Stimulated activated CD4-positive, alpha-beta T cell treated with anti-CD3 and anti-CD28 coated beads, Interleukin-4, amount 100 ng/mL, for 48 hours (primary cell): ENCODE results near the gene WDFY4.

Source experiments
- DNase-seq, 2 donors: peaks; one replicate each; pipeline ENCODE4 v3.0.0-alpha.2; 2020; ENCODE audit warnings: low read depth in 2 of 2

WDFY4 gene

DNA sequence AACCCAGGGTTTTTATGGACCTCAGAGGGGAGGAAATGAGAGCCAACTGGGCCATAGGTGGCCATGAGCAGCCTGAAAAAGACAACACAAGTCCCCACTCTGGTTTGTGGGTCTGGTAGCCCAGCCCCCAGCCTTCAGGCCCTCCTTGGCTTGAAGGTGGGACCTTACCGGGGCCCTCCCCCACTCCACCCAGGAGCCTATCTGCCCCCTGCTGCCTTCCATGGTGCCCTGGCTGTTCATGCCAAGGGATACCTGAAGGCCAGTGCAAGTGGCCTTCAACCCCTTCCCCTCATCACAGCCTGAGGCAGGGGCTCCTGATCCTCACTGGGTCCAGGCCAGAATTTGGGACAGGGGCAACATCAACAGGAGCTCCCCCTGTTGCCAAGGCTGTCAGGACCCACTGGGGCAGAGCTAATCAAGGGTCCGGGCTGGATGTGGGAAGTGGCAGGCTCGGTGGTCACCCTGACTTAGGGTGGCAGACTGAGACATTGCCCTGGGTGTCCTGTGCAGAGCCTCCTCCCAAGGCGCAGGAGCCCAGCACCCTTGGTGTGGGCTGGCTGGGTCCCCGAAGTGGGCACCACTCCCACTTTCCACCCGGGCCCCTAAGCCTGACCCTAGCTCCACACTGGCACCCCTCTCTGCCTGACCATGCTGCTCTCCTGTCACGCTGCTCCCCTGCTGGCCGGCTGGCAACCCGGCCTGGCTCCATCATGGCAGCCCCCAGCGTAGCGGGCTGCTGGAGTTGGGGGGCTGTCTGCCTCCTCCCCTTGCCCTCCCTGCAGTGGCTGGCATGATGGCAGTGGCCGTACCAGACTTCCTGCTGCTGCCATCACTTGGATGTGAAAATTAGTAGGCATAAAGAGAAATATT, 6.4 kb downstream of the WDFY4 start:
- no peak for DNase-seq

DNA sequence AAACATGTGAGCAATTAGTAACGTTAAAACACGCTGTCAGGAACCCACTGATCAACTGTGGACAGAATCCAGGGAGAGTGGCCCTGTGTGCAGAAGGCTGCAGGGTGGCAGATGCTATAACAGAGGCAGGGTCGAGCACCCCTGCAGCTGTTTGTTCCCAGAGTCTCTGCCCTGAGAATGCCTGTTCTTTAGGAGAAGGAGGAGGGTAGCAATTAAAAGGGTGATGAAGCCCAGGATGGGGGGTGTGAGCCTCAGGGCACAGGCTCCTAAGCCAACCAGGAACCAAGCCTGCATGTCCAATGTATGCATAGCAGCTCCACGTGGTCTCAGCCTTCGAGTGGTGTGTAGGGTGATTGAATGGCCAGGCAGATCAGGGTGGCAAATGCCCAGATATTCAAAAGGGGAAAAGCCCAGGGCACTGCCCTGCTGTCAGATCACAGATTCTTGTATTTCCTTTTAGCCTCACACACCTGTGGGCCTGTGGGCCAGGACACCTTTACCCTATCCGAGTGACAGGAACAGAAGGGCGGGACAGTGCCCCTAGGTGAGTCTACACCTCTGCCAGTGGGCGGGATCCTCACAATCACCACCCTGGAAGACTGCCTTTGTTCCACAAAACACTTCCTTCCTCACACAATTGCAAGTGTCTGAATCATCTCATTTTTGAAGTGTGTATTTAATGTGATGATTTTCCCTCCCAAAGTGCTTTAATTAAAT, 7.3 kb downstream of the WDFY4 start:
- DNase-seq, result no peak

DNA sequence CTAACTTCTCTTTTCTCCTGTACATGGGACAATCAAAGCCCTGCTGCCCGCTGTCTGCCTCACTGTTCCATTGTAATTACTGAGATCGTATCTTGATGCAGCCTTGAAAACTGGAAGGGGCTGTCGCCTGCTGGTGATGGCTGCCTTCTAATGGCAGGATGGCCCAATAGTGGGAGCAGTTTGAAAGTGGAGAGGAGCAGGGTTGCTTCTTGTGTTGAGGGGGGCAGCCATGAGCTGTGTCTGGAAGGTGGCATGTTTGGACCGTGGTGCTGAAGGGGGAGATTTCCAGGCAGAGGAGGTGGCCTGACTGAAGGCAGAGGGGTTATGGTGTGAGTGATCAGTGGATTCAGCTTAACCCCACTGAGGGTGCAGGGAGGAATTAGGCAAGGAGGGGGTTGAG, 8.1 kb downstream of the WDFY4 start:
- DNase-seq, result no peak

DNA sequence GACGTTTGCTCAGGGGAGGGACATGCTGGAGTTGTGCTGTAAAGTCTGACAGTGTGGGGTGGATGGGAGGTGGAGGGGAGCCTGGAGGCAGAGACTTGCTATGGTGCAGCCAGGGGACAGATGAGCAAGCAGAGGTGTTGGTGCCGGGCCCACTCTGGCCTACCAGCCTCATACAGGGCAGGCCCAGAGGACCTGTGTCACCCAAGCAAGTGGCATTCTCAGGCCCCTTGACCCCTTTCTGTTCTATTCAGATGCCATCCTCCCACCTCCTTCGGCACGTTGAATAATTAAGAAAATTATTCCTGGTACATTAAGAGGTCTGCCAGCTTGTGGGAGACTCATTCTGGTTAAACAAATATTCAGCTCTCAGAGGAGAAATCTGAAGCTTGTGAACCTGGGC, 8.5 kb downstream of the WDFY4 start:
- no peak for DNase-seq

DNA sequence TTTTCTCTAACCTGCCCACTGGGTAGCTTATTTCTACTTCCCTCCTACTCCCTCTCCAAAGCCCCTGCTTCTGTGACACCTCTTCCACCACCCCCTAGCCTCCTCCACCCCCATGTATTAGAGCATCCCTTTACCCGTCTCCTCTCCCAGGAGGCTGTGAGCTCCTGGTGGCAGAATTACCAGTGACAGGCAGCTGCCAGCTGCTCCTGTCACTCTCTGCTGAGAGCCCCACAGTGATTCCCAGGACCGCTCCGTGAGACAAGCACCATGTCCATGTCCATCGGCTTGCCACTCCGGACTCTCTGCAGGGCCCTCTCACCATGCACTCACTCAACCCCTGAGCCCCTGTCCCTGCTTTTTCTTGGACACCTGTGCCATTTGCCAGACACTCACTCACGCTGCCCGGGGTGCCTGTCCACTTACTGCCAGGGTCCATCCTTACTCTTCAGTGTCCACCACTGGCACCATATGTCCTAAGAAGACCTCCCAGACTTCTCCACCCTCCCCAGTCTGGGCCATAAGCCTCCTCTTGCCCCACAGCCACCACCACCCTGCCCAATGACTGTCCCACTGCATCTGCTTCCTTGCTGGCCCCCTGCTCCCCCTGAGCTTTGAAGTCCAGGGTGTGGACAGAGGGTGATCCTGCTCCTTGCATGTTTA, 9.8 kb downstream of the WDFY4 start:
- no peak for DNase-seq

DNA sequence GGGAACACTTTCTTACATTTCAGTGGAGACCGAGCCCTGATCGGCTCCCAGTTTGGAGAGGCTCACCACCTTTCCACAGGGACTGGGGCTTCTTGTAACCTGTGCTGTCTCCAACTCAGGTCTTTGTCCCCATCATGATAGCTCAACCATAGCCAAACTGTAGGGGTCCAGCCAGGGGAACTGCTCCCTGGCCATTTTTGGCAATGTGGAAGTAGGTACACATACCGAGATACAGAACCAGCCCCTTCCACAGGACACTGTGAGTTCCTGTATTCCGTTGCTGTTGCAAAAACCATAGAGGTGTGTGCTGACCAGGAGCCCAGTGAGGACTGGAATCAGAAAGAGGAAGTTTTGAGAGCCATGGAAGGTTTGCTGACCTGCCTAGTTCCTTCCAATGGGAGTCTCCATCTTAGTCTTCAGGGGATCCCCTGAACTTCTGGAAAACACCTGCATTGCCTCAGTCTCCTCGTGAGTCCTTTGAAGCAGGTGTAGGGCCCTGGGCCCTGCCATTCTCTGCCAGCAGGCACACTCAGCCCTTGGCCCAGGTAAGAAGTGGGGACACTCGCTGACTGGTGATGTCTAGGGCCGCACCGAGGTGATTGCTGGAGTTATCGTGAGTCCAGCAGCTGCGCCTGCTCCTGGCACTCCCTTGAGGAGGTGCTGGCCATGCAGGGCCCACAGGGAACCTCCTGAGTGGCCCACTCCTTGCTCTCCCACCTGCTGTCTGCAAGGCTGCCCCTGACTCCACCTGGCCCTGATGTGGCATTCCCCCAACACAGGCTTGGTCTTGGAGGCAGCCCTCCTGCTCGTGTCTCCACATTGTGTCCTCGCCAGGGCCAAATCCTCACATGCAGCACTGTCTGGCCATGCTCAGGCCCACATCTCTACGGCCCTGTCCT, 11.2 kb downstream of the WDFY4 start:
- no peak for DNase-seq

DNA sequence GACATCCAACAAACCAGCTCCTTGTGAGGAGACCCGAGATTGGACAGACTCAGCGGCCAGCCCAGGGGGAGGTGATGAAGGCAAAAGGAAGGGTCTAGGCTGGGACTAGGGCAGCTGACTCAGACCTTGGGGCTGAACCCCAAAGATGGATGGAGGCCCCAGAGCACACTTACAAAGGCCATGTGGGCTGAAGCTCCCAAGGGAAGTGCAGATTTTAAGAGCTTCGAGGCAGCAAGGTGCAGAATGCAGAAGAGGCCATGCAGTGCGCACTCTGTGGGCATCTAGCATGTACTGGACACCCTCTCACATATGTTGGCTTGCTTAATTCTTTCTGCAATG, 11.8 kb downstream of the WDFY4 start:
- DNase-seq, result no peak

DNA sequence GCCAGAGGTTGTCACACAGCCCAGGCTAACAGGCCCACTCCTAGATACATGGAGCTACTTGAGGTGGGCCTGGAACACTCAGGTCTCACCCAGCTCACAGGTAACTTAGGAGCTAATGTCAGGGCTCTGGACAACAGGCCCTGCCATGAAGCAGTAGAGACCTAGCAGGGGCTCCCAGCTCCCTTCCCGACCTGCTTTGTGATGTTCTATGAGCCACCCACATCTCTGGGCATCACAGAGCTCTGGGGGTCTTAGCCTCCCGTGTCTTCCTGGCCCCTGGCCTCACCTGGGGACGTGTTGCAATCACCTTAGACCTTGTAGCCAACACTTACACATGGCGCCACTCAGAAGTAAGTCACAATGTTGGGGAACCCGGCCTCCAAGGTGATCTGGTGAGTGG, 12.4 kb downstream of the WDFY4 start:
- DNase-seq, result no peak

DNA sequence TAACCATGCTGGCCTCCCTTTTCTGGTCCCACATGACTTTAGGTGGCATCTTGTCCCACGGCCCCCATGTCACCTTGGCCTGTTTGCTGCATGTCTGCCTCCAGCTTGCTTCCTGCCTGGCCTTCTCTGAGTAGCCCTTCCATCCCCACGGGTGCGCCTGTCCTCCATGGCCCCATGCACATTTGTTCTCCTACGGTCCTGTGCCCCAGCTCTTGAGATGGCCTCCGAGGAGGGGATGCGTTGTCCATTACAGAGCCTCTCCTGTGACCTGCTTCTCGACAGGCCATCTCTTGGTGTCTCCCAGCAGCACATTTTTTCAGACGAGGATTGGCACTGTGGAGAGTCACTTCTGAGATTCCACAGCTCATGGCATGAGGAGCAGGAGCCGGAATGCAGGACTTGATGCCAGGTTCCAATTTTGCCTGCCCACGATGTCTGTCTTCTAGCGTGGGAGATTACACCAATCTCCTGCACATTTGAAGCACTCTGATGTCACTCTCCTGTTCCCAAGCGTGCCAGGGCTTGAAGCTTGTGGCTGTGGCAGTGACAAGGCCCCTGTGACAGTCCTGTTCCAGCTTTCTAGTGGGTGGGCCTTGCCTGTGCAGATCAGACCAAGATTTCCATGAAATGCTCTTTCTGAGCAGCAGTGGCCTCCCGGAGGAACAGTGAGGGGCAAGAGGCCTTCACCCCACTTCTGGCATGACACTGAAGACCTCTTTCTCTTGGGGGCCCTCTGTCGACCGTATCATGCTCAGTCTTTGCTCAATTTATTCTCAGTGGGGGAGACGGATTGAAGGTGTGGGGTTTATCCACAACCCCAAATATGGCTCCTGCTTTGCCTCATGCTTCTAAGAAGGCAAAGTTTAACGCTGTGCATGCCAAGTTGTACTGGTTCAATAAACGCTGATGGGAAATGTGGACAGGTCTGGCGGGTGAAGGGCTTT, 13.4 kb downstream of the WDFY4 start:
- DNase-seq, result no peak

DNA sequence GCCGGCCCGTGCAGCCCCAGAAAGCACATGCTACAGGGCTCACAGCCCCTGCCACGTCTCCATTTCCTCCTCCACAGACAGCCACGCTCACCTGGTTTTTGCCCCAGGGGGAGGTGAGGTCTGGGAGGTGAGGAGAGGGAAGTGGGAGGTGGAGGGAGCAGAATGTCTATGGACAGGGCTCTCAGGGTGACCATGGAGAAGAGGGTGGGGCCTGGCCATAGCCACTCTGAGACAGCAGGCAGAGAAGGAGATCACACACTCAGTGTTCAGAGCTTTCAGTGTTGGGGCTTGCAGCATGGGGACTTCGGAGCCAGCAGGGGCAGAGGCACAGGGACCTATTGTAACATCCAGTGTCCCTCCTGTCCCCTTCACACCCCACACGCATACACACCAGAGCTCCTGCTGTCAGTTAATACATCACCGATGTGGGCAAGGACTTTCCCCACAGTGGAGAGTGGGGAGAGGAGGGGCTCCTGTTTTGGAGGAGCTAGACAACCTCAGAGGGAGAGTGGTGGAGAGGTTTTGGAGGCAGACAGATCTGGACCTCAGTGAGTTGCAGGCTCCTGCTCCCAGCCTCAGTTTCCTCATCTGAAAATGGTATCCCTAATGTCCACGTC, 14.4 kb downstream of the WDFY4 start:
- DNase-seq, result no peak

DNA sequence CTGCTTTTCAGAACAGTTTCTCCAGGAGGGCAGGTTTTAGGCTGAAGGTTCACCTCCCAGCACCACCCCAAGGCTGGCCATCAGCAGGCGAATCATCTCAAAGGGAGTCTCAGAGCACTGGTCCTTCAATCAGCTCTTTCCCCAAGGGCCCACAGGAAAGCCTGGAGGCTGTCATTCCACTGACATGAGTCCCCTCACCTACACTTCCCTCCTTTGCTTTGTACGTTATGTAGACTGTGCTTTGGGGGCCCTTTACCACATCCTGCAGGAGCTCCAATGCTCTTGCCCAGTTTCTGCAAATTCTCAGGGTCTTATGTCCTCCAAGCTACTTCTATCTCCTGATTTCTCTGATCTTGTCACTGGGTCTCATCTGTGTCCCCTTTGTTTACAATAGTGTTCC, 15.4 kb downstream of the WDFY4 start:
- DNase-seq, result no peak

DNA sequence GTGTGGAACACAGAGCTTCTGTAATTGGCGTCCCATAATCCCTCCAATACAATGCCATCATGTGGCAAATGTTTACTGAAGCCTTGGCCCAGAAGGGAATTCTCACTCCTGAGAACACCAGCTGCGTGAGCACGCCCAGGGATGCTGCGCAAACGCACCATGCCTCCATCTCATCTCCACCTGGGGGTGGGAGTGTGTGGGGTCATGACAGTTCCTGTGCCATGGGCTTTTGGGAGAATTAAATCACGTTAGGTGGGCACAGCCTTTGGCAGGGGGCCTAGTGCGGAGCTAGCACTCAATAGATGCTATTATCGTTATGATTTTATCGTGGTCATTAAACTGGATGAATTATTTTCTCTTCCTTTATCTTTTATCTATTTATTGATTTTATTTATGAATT, 15.8 kb downstream of the WDFY4 start:
- no peak for DNase-seq

DNA sequence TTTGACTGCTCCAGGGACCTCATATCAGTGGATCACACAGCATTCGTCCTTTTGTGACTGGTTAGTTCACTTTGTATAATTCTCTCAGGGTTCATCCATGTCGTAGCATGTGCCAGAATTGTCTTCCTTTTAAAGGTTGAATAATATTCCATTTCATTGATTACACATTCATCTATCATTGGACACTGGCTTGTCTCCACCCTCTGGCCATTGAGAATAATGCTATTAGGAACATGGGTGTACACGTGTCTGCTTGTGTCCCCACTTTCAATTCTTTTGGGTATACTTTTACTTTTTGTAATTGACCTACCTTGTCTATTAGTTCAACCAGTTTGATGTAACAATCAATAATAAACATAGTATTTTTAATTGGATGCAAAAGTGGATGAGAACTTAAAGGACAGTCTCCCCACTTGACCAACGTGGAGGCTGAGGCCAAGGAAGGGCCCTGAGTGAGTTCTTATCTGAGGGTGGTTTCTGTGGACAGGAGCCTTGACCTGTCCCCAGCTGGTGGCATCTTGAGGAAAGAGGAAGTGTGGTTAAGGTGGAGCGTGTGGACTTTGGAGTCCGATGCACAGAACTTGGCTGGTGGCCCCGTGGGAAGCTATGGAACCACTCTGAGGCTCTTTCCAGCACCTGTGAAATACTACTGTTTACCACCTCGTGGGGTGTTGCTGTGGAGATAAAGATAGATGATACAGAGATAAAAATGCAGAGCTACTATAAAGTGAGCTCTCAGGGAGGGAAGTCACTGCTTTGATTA, 16.6 kb downstream of the WDFY4 start:
- no peak for DNase-seq

DNA sequence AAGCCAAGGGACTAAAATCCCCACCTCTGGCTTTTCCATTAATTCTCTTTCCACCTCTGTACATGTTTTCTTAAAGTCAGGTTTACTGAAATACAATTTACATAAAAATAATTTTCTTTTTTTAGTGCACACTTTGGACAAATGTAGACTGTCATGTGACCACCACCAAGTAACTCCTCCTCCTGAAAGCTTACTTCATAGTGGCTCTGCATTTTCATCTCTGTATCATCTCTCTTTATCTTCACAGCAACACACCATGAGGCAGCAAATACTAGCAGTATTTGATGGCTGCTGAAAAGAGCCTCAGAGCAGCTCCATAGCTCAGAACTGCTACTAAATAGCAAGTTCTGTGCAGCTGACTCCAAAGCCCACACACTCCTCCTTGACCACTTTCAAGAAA, 17.3 kb downstream of the WDFY4 start:
- no peak for DNase-seq

DNA sequence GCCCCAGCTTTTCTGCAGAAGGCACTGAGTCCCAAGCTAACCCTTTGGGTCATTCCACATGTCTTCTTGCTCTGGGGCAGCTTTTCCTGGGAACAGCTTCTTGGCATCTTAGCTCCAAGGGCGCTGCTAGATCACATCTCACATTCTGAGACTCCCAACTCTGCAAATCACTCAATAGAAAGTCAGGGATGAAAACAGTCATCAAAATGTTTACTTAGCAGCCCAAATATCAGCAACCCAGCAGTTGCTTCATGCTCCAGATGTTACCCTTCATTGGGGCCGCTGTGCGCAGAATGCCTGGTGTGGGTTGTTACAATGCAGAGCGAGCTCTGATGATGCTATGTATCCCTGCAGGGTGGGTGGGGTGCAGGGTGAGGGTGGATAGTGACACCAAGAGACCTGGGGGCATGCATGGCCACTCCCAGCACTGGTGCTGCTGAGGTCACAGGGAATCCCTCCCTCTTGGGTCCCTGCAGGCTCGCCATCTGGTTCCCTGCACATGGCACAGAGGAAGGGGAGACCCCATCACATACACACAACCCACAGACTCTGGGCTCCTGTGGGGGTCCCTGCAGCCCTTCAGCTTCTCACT, 19.0 kb downstream of the WDFY4 start:
- no peak for DNase-seq

DNA sequence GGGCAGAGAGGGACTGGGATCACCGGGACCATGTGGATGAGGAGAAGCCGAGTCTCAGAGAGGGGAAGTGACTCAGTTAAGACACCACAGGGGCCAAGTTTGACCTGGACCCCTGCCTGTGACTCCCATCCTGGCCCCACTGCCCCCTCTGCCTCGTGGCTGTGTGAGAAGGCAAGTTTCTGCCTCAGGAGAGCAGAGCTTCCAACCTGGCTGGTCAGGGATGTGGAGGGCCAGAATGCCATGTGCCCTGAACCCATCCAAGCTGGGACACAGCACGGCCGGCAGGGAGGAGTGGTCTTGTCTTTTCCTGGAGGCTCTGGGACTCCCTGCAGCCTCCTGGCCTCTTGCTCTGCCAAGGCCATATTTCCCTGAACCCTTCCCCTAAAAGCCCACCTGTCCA, 19.5 kb downstream of the WDFY4 start:
- no peak for DNase-seq

DNA sequence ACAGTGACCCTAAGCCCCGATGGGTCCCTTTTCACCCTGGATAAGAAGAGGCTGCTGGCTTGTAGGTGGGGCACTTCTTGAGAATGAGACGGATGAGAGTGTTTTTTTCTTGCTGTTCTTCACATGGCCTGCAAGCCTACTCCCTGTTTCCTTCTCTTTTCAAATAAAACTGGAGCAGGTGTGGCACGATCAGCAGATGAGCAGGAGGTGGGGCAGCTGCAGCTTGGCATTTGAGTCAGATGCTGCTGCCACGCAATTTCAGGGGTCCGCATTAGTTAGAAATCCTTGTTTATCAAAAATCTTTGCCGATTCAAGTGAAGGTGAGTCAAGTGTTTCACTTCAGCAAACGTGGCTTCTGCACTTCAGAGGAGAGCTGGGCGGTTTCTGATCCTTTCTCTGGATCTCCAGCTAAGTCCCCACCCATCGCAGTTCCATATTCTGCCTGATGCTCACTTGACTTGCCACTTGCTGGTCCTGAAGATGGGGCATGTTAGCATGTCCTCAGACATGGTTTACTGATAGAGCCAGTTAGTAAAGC, 20.8 kb downstream of the WDFY4 start:
- DNase-seq, result no peak

DNA sequence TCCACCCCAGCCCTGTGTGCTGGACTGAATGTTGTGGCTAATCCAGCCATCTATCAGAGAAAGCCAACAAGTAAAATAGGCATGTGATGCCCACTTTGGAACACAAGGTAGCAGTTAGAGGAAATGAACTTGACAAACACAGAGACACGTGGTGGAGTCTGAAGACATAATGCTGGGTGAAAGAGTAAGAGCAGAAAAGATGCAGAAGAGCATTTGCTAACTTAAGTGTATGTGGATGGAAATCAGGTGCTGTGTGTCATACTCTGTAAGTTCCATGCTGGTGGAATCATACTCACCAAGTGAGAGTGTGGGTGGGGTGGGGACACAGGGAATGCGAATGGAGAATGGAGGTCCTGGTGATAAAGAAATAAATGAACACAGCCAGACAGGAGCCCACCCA, 22.8 kb downstream of the WDFY4 start:
- no peak for DNase-seq

DNA sequence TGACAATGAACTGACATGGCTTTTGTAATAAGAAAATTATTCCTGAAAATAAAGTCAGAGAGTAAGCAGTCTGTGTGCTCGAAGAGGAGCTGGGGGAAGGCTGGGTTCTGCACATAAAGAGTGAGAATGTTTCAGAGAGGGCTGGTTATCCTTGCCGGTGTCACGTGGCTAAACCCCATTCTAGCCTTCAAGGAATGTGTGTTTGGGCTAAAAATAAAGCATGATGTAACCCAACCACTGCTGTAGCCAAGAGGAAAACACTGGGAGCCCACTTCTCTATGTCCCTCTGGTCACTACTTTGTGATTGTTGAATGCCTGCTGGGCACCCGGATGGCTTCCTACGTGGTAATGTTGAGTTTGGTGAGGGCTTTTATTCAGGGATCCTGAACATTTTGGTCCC, 23.5 kb downstream of the WDFY4 start:
- no peak for DNase-seq
